IPS-20b (cell line): ENCODE results near the gene CMA1.
"Not testable (repeated sequence)": the region's sequence is repeated elsewhere in the genome, so short reads cannot be mapped to it uniquely, and the experiment has no call there.

Experiments
- H3K27ac ChIP-seq: one replicate; pipeline ENCODE4 v1.5.1; 2013; ENCODE audit warnings: low read length
- H3K27me3 ChIP-seq: 2 replicates; pipeline ENCODE4 v1.6.1; 2013; ENCODE audit warnings: mild to moderate bottlenecking, low read length, inconsistent platforms; ENCODE audit not compliant: insufficient read depth
- H3K36me3 ChIP-seq: 2 replicates; pipeline ENCODE4 v1.6.1; 2013; ENCODE audit warnings: low read depth, mild to moderate bottlenecking, inconsistent platforms, low read length, moderate library complexity; ENCODE audit not compliant: insufficient read depth
- H3K4me1 ChIP-seq: 2 replicates; pipeline ENCODE4 v1.6.1; 2013; ENCODE audit warnings: mild to moderate bottlenecking, control low read depth, inconsistent platforms, low read length, moderate library complexity; ENCODE audit not compliant: insufficient read depth
- H3K4me3 ChIP-seq: 2 replicates; pipeline ENCODE4 v1.5.1; 2013; ENCODE audit warnings: mild to moderate bottlenecking, low read length, inconsistent platforms
- H3K9ac ChIP-seq: 2 replicates; pipeline ENCODE4 v1.6.1; 2013; ENCODE audit warnings: low read depth, mild to moderate bottlenecking, inconsistent platforms, low read length, moderate library complexity
- H3K9me3 ChIP-seq: 2 replicates; pipeline ENCODE4 v1.6.1; 2013; ENCODE audit warnings: mild to moderate bottlenecking, low read depth, low read length, inconsistent platforms; ENCODE audit not compliant: insufficient read depth

The CMA1 gene

DNA sequence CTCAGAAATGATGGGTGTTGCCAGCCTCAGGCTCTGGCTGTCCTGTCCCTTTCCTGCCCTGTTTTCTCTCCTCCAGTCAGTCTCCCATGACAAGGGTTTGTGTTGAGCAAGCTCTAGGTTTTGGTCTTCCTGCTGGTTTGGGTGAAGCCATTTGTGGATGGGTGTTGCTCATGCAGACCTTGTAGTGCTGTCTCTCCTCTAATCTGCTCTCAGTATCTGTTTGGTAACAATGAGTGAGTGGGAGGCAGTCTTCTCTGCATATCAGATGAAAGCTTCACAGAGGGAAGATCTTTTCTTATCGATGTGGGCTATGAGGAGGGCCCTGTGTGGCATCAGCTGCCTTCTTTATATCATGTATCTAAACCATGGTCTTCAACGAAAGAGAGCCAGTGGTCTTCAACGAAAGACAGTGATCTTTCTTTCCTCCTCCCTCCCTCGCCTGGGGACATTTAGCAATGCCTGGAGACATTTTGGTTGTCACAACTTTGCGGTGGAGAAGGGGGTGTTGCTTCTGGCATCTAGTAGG lies 3.6 kb downstream of the CMA1 start:
- Histone ChIP-seq H3K27ac (no peak overlapping the region), H3K9me3 (no peaks in the 10 kb centered on the region), H3K36me3 (no peaks in the 10 kb centered on the region), H3K4me3 (no peak overlapping the region), H3K27me3 (no peaks in the 10 kb centered on the region), H3K9ac (no peak overlapping the region), H3K4me1 (no peaks in the 10 kb centered on the region)

DNA sequence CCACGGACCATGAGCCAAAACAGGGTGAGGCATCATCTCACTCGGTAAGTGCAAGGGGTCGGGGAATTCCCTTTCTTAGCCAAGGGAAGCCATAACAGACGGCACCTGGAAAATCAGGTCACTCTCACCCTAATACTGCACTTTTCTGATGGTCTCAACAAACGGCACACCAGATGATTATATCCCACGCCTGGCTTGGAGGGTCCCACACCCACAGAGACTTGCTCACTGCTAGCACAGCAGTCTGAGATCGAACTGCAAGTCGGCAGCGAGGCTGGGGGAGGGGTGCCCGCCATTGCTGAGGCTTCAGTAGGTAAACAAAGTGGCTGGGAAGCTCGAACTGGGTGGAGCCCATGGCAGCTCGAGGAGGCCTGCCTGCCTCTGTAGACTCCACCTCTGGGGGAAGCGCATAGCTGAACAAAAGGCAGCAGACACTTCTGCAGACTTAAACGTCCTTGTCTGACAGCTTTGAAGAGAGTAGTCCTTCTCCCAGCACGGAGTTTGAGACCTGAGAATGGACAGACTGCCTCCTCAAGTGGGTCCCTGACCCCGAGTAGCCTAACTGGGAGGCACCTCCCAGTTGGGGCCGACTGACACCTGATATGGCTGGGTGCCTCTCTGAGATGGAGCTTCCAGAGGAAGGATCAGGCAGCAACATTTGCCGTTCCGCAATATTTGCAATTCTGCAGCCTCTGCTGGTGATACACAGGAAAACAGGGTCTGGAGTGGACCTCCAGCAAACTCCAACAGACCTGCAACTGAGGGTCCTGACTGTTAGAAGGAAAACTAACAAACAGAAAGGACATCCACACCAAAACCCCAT lies 16.3 kb downstream of the CMA1 start:
- H3K9me3 ChIP-seq: peaks cover 11% of the 10 kb centered on the region
- H3K27ac ChIP-seq, H3K9ac ChIP-seq, H3K4me3 ChIP-seq, H3K36me3 ChIP-seq, H3K4me1 ChIP-seq, H3K27me3 ChIP-seq: not testable (repeated sequence)

DNA sequence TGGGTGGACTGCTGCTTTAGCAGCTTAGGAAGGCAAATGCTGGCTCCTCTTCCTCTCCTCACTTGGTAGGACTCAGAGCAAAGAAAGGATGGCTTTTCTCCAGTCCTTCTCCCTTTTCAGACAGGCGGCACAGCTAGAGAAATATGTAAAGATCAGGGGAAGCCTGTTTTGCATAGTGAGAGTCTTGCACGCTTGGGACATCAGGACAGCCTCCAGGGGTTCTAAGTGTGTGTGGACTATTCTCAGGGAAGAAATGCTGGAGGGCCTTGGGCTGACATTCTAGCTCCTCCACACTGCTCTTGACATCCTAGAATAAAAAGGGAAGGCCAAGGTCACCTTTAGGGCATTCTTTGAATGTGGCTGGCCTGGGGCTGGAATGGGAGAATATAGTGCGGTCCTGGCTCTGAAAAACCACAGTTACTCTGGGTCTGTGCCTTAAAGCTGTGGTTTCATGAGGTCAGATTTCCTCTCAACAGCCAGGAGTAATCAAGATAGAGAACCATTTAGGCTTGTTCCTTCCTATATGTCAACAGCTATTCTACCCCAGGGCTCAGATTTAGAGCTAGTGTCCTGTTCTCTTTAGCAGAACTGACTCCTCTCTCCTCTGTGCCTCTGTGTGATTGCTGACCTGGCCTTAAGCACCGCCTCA lies 24.3 kb downstream of the CMA1 start:
- no peak overlapping the region for H3K27ac ChIP-seq
- H3K4me3 ChIP-seq: no peak overlapping the region
- no peak overlapping the region for H3K9ac ChIP-seq
- no peaks in the 10 kb centered on the region for H3K36me3 ChIP-seq
- no peaks in the 10 kb centered on the region for H3K27me3 ChIP-seq
- H3K9me3 ChIP-seq: no peaks in the 10 kb centered on the region
- no peaks in the 10 kb centered on the region for H3K4me1 ChIP-seq

DNA sequence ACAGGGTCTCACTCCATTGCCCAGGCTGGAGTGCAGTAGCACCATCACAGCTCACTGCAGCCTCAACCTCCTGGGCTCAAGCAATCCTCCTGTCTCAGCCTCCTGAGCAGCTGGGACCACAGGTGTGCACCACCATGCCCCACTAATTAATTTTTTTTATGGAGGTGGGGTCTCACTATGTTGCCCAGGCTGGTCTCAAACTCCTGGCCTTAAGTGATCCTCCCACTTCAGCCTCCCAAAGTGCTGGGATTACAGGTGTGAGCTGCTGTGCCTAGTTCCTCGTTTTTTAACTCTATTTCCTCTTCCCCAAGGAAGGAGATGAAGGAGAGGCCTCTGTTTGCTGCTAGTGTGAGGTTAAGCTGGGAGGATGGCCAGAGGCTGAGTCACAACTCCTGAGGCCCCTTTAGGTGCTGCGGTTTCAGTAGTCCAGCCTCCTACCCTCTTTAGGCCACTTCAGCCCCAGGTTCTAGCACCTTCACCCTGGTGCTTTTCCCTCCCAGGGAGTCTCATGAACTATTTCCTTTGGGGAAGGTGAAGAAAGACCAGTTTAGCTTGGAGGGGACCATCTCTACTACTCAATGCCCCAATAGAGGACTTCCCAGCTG lies 25.3 kb downstream of the CMA1 start:
- not testable (repeated sequence) for H3K4me1 ChIP-seq, H3K27ac ChIP-seq, H3K27me3 ChIP-seq, H3K4me3 ChIP-seq, H3K36me3 ChIP-seq, H3K9me3 ChIP-seq, H3K9ac ChIP-seq

DNA sequence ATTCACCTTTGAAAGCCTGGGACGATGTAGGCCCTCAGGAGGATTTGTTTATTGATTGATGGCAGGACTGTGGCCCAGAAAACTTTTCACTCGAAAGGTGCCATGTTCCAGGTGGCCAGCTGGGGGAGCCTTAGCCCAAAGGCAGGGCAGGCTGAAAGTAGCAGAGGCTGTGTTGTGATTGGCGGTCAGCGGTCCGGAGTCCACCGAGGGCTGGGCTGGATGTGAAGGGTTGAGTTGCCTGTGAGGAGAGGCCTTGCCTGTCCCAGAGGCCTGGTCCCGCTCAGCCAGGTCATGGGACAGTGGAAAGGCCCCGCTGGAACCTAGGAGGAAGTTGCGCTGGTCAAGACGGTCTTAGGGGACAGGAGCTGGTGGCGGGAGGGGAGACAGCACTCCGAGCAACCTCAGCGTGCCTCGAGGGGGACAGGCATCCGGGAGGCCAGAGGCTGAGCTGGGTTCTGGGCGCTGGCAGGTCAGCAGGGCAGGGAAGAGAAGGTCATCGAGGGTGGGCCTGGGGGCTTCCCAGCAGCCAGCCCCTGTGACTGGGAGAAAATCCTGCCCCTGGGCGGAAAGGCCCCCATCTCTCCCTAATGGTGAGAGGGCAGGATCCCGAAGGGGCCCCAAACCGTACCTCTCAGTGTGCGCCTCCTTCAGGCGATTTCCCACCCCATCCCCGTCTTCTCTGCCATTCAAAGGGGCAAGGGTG lies 26.3 kb downstream of the CMA1 start:
- no peak overlapping the region for H3K9ac ChIP-seq

DNA sequence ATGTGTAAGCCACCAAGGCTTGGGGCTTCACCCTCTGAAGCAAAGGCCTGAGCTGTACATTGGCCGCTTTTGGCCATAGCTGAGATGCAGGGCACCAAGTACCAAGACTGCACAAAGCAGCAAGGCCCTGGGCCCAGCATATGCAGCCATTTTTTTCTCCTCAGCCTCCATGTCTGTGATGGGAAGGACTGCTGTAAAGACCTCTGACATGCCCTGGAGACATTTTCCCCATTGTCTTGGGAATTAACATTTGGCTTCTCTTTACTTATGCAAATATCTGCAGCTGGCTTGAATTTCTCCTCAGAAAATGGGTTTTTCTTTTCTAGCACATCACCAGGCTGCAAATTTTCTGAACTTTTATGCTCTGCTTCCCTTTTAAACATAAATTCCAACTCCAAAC lies 28.1 kb downstream of the CMA1 start:
- not testable (repeated sequence) for H3K27me3 ChIP-seq, H3K9me3 ChIP-seq, H3K9ac ChIP-seq, H3K4me1 ChIP-seq, H3K36me3 ChIP-seq, H3K27ac ChIP-seq, H3K4me3 ChIP-seq

More for the DNA sequence above, 26.3 kb downstream of the CMA1 start:
- no peaks in the 10 kb centered on the region for H3K27me3 ChIP-seq
- no peaks in the 10 kb centered on the region for H3K9me3 ChIP-seq
- H3K27ac ChIP-seq: no peak overlapping the region
- no peaks in the 10 kb centered on the region for H3K36me3 ChIP-seq
- no peaks in the 10 kb centered on the region for H3K4me1 ChIP-seq
- no peak overlapping the region for H3K4me3 ChIP-seq

DNA sequence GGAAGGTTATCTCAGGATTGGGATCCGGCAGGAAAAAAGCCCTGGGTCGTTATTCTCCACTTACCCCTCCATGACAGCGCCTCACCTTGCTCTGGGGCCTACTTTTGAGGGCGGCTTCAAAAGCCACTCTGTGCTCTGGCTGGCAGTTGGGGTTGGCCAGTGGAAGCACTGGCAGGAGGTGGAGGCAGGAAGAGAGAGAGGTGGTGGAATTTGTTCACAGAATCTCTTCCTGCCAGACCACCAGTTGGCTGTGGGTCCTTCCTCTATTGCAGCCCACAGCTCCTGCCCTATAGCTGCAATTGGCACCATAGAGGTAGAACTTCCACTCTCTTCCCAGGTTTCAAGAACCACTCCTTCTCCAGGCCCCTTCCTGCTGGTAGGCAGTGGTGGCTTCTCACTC lies 32.8 kb downstream of the CMA1 start:
- Histone ChIP-seq H3K4me1 (no peaks in the 10 kb centered on the region), H3K36me3 (no peaks in the 10 kb centered on the region), H3K27ac (no peak overlapping the region), H3K27me3 (no peaks in the 10 kb centered on the region), H3K9me3 (no peaks in the 10 kb centered on the region; the same call in 1 of the 2 replicates), H3K9ac (no peak overlapping the region), H3K4me3 (no peak overlapping the region)

DNA sequence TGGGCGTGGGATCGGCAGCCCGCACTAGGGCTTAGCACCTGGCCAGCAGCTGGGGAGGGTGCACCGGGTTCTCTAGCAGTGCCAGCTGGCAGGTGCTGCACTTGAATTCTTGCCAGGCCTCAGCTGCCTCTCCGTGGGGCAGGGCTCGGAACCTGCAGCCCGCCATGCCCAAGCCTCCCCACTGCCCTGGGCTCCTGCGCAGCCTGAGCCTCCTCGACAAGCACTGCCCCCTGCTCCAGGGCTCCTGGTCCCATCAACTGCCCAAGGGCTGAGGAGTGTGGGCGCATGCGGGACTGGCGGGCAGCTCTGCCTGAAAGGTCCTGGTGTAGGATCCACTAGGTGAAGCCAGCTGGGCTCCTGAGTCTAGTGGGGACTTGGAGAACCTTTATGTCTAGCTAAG lies 34.9 kb downstream of the CMA1 start:
- Histone ChIP-seq H3K36me3 (no peaks in the 10 kb centered on the region), H3K4me3 (no peak overlapping the region), H3K9me3 (no peaks in the 10 kb centered on the region; the same call in 1 of the 2 replicates), H3K27ac (no peak overlapping the region), H3K4me1 (no peaks in the 10 kb centered on the region), H3K27me3 (no peaks in the 10 kb centered on the region), H3K9ac (no peak overlapping the region)

DNA sequence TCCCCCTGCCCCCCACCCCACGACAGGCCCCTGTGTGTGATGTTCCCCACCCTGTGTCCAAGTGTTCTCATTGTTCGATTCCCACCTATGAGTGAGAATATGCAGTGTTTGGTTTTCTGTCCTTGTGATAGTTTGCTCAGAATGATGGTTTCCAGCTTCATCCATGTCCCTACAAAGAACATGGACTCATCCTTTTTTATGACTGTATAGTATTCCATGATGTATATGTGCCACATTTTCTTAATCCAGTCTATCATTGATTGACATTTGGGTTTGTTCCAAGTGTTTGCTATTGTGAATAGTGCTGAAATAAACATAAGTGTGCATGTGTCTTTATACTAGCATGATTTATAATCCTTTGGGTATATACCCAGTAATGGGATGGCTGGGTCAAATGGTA lies 37.6 kb downstream of the CMA1 start:
- H3K9ac ChIP-seq, H3K36me3 ChIP-seq, H3K4me1 ChIP-seq, H3K4me3 ChIP-seq, H3K27ac ChIP-seq, H3K9me3 ChIP-seq, H3K27me3 ChIP-seq: not testable (repeated sequence)

DNA sequence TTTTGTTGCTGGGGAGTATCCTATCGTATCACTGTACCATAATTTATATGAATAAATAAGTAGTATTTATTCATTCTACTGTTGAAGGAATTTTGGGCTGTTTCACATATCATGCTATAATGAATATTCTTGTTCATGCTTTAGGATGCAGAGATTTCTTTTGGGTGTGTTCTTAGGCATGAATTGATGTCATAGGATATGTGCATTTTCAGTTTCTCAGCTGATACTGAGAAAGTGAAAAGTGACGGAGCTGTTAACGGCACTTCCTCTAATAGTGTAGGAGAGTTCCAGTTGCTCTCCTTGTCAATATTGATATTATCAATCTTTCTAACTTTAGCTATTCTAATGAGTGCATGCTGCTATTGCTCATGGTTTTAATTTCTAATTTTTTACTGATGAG lies 42.3 kb downstream of the CMA1 start:
- no peak overlapping the region for H3K4me3 ChIP-seq
- no peaks in the 10 kb centered on the region for H3K9me3 ChIP-seq
- no peaks in the 10 kb centered on the region for H3K27me3 ChIP-seq
- no peak overlapping the region for H3K27ac ChIP-seq
- no peaks in the 10 kb centered on the region for H3K4me1 ChIP-seq
- H3K36me3 ChIP-seq: no peaks in the 10 kb centered on the region
- H3K9ac ChIP-seq: no peak overlapping the region

DNA sequence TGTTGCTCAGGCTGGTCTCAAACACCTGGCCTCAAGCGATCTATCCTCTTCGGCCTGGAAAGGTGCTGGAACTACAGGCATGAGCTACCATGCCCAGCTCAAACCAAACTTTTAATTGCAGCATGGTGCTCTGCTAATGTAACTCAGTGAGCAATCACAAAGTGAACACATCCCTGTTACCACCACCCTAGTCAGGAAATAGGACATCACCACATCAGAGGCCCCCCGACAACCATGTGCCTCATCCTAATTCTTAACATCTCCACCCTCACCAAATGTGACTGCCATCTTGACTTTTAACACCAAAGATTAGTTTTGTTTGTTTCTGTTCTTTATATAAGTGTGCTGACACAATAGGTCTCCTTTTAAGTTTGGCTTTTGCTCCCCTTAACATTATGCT lies 42.7 kb downstream of the CMA1 start:
- Histone ChIP-seq H3K9ac (no peak overlapping the region), H3K9me3 (no peaks in the 10 kb centered on the region), H3K4me3 (no peak overlapping the region), H3K27me3 (no peaks in the 10 kb centered on the region), H3K36me3 (no peaks in the 10 kb centered on the region), H3K27ac (no peak overlapping the region), H3K4me1 (no peaks in the 10 kb centered on the region)
